BJ (cell line): Measurements from ENCODE around the gene STK32B. TPM values are rescaled to one million over a fixed set of nuclear protein-coding genes. Genes with fewer than 3 reads are reported as not detected.

Source experiments
- CTCF ChIA-PET: fragments of 350-600 bp; formaldehyde crosslinking; extraction: SDS; loops from one replicate; lab custom pipeline; 2021; ENCODE audit warnings: antibody characterized with exemption, inconsistent platforms; lab: Yijun Ruan, JAX
- POLR2A ChIA-PET: fragments of 300-600 bp; sonication (Branson Sonifier 250); formaldehyde crosslinking; extraction: SDS; loops from one replicate; lab custom pipeline; 2021; ENCODE audit warnings: antibody characterized with exemption; lab: Charles Lee
- DNase-seq: peaks from one replicate; pipeline ENCODE4 v3.0.0-alpha.2; 2011; ENCODE audit warnings: low read depth
- H3K27me3 ChIP-seq: 2 replicates; pipeline ENCODE4 v1.6.0; 2011; ENCODE audit warnings: low read length; ENCODE audit not compliant: control insufficient read depth, insufficient read depth
- H3K36me3 ChIP-seq: 2 replicates; pipeline ENCODE4 v1.5.1; 2011; ENCODE audit warnings: low read length; ENCODE audit not compliant: control insufficient read depth, insufficient read depth
- H3K4me3 ChIP-seq: 2 replicates; pipeline ENCODE4 v1.5.1; 2011; ENCODE audit warnings: low read depth, mild to moderate bottlenecking, control low read depth, low read length
- CTCF ChIP-seq: IDR thresholded peaks from 2 replicates; pipeline ENCODE4 v1.5.1; 2011; ENCODE audit warnings: low read depth, mild to moderate bottlenecking, control low read depth, inconsistent platforms, low read length, moderate library complexity; ENCODE audit not compliant: insufficient read depth
- polyA plus RNA-seq: library from polyadenylated mRNA; depleted of rRNA; stranded (reverse); fragments of >200 nt; gene quantifications from 2 replicates; pipeline ENCODE4 v1.2.3, GENCODE V29; 2011

Gene STK32B
- polyA plus RNA-seq, 1 experiment = 11.2 TPM

GRCh38 chr4:5399124-5399523 is 347.8 kb downstream of the STK32B start:
- DNase-seq = no peak
- Histone ChIP-seq H3K4me3 (no peak overlapping the region), H3K36me3 (no peaks in the 10 kb centered on the region), H3K27me3 (no peaks in the 10 kb centered on the region)
- POLR2A ChIA-PET = no interaction called here
- TF ChIP-seq CTCF = no peak
- CTCF ChIA-PET = interaction anchor here (0.7 to 4.9 kb wide), 9 partner anchors 9 to 57 kb away, joined by 3 to 31 read pairs (median 6); no protein-coding TSS in a partner anchor

- peak; percentile 85 for TF ChIP-seq CTCF
- no peak for DNase-seq
- H3K27me3 ChIP-seq = no peaks in the 10 kb centered on the region
- no peak overlapping the region for H3K4me3 ChIP-seq
- ChIA-PET CTCF (interaction anchor here (0.7 to 4.9 kb wide), 15 partner anchors 9 to 346 kb away, joined by 3 to 31 read pairs (median 4); no protein-coding TSS in a partner anchor), POLR2A (no interaction called here)
- H3K36me3 ChIP-seq = no peaks in the 10 kb centered on the region
These were observed 348.6 kb downstream of the STK32B start for GRCh38 chr4:5399790-5400421.

DNA sequence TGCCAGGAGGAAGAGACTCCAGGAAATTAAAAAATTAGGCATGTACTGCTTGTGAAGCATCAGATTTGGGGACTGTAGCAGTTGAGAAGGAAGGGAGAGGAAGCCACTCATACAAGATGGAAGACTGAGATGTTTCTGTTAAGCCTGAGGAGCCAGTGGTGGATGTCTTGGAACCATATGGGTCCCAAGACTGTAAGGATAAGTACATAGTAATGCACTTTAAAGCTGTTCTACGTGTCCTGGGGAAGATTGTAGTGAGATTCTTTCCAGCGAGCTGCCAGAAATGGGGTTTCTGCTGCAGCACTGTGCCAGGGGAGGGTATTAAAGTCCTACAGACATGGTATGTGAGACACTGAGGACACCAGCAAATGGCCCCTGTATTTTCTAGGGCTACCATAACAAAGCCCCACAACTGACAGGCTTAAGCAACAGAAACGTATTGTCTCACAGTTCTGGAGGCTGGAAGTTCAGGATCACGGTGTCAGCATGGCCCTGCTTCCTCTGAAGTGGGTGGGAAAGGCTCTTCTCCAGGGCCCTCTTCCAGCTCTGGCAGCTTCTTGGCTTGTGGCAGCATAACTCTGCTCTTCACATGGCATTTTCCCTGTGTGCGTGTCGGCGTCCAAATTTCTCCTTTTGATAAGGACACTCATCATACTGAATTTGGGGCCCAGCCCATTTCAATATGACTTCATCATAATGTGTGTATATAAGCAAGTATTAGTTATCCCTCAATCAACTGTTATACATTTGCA is 352.6 kb downstream of the STK32B start:
- CTCF ChIA-PET = no interaction called here
- Histone ChIP-seq H3K27me3 (no peaks in the 10 kb centered on the region), H3K36me3 (no peaks in the 10 kb centered on the region), H3K4me3 (no peak overlapping the region)
- no peak for TF ChIP-seq CTCF
- no peak for DNase-seq
- POLR2A ChIA-PET = no interaction called here

DNA sequence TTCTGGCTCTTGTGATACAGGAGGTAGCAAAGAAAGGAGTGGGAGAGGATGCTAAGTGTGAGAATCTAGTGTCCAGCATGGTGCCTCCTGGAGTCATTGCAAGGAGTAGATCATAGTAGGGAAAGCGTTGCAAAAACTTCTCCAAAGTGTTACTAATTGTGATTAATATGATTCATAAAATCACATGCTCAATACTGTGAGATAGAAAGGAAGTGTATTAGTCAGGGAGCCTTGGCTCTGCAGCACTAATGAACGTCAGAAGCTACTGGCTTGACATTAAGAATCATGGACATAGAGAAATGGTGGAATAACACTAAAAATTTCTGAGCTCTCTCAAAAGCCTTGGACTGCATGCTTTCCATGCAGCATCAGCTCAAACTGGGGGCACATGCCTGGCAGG is 358.0 kb downstream of the STK32B start:
- no peak for DNase-seq
- CTCF ChIA-PET = interaction anchor here (1.1 to 5.0 kb wide), 2 partner anchors 9 to 50 kb away, joined by 3 to 31 read pairs; no protein-coding TSS in a partner anchor
- POLR2A ChIA-PET = interaction anchor here (0.5 kb wide), 1 partner anchor 374 kb away, joined by 3 read pairs; no protein-coding TSS in a partner anchor
- Histone ChIP-seq H3K36me3 (no peaks in the 10 kb centered on the region), H3K4me3 (no peak overlapping the region), H3K27me3 (no peaks in the 10 kb centered on the region)
- TF ChIP-seq CTCF = no peak

DNA sequence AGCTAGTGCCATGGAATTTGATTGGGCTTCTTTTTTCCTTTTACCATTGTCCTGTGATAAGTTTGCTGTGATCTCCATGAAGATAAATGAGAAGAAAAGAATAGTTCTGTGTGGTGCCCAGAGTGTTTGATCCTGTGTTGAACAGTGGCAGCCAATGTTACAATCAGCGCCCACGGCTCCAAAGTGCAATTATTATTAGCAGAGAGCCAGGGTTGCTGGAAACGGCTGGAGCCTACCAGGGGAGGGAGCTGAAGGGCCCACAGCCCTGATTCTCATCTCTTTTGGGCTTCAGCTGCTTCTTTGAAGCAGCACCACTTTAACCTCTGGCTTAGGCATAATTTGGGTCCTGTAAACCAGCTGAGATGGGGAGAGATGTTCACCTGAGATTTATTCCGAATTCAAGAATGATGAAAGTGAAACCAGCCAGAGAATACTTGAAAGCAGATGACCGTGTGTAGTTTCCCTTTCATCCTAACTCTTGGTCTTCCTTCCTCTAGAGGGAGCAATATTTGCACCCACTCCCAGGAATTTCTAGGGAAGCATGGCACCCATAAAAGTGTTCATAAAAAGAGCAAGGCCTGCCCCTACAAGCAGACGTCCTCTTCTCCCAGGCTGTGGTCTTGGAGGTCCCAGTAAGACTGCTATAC is 358.8 kb downstream of the STK32B start:
- CTCF ChIA-PET = interaction anchor here (1.1 to 5.0 kb wide), 3 partner anchors 10 to 49 kb away, joined by 3 to 31 read pairs (median 4); no protein-coding TSS in a partner anchor
- POLR2A ChIA-PET = no interaction called here
- no peak; the same call in none of the 2 replicates for TF ChIP-seq CTCF
- no peaks in the 10 kb centered on the region for H3K27me3 ChIP-seq
- H3K4me3 ChIP-seq = no peak overlapping the region
- DNase-seq = no peak
- no peaks in the 10 kb centered on the region for H3K36me3 ChIP-seq
